Measurements from ENCODE around the gene PHACTR1.

GRCh38 chr6:12760226-12760625 is 43.7 kb downstream of the PHACTR1 start:
- TF ChIP-seq CTCF (IDR thresholded peaks at IDR 0.05) (no peak), POLR2A (IDR thresholded peaks at IDR 0.05) (no peak)

Data from testis (tissue), 2 donors.